Suppressor macrophage treated with lipopolysaccharide for 4 hours (primary cell): ENCODE data around the gene COL2A1.
"Not testable (repeated sequence)": the region's sequence is repeated elsewhere in the genome, so short reads cannot be mapped to it uniquely, and the experiment has no call there.

Experiments used
- DNase-seq: peaks from one replicate; pipeline ENCODE4 v3.0.0-alpha.2; 2020

The COL2A1 gene

GRCh38 chr12:47972895-47973294 lies 31.4 kb downstream of the COL2A1 start:
- DNase-seq: no peak

GRCh38 chr12:47970843-47971242 lies 33.4 kb downstream of the COL2A1 start:
- no peak for DNase-seq

GRCh38 chr12:47969845-47970244 lies 34.4 kb downstream of the COL2A1 start:
- no peak for DNase-seq

GRCh38 chr12:47967461-47968321 lies 36.6 kb downstream of the COL2A1 start:
- no peak for DNase-seq

GRCh38 chr12:47965581-47965980 lies 38.7 kb downstream of the COL2A1 start:
- DNase-seq: no peak

GRCh38 chr12:47964106-47964728 lies 40.1 kb downstream of the COL2A1 start:
- DNase-seq: no peak

- peak; percentile 96 for DNase-seq
Measured at GRCh38 chr12:47963340-47964040, 40.8 kb downstream of the COL2A1 start, which contains the start of gene TMEM106C. Gene TMEM106C (plus strand): TSS chr12:47963596. CDS start chr12:47964237, 641 bp downstream.

- DNase-seq: no peak
Measured at GRCh38 chr12:47962198-47962597, 42.1 kb downstream of the COL2A1 start.

- not testable (repeated sequence) for DNase-seq
Measured at GRCh38 chr12:47957671-47958070, 46.6 kb downstream of the COL2A1 start.

- DNase-seq: no peak
Measured at GRCh38 chr12:47955059-47955458, 49.2 kb downstream of the COL2A1 start.

- DNase-seq: no peak
Measured at GRCh38 chr12:47954467-47955045, 49.7 kb downstream of the COL2A1 start.

GRCh38 chr12:47954058-47954457 lies 50.2 kb downstream of the COL2A1 start:
- no peak for DNase-seq

GRCh38 chr12:47950856-47951468 lies 53.3 kb downstream of the COL2A1 start:
- DNase-seq: no peak

GRCh38 chr12:47949441-47950341 lies 54.6 kb downstream of the COL2A1 start:
- peak; percentile 81 for DNase-seq

GRCh38 chr12:47947341-47947740 lies 56.9 kb downstream of the COL2A1 start:
- DNase-seq: no peak

GRCh38 chr12:47946413-47947323 lies 57.6 kb downstream of the COL2A1 start:
- DNase-seq: peak; percentile 32

GRCh38 chr12:47945341-47945728 lies 58.9 kb downstream of the COL2A1 start:
- DNase-seq: no peak

- DNase-seq: no peak
Measured at GRCh38 chr12:47944685-47945340, 59.5 kb downstream of the COL2A1 start.

- no peak for DNase-seq
Measured at GRCh38 chr12:47943623-47944340, 60.5 kb downstream of the COL2A1 start.
